CD4-positive, alpha-beta T cell treated with Interleukin-15 for 1 hour (primary cell): ENCODE results near the gene ANKRD30B.
"Not testable (repeated sequence)": the region's sequence is repeated elsewhere in the genome, so short reads cannot be mapped to it uniquely, and the experiment has no call there.

Experiments
- DNase-seq: peaks from one replicate; pipeline ENCODE4 v3.0.0-alpha.2; 2020

ANKRD30B gene

GRCh38 chr18:14747513-14748474, at the start of gene ANKRD30B:
TSS of gene ANKRD30B (plus strand) at chr18:14748172. CDS start at chr18:14748420, 248 bp downstream.
- no peak for DNase-seq

- not testable (repeated sequence) for DNase-seq
Measured at GRCh38 chr18:14701286-14702040, 46.5 kb upstream of the ANKRD30B start.

GRCh38 chr18:14709761-14710160, 38.2 kb upstream of the ANKRD30B start:
- not testable (repeated sequence) for DNase-seq

- DNase-seq = not testable (repeated sequence)
Measured at GRCh38 chr18:14721569-14721968, 26.4 kb upstream of the ANKRD30B start.

GRCh38 chr18:14739056-14739455, 8.9 kb upstream of the ANKRD30B start:
- not testable (repeated sequence) for DNase-seq

- DNase-seq = no peak
Measured at GRCh38 chr18:14746897-14747296, 1.1 kb upstream of the ANKRD30B start.

GRCh38 chr18:14748496-14748895, 524 bp downstream of the ANKRD30B start:
- no peak for DNase-seq

GRCh38 chr18:14763566-14763965, 15.6 kb downstream of the ANKRD30B start:
- not testable (repeated sequence) for DNase-seq

GRCh38 chr18:14767474-14767873, 19.5 kb downstream of the ANKRD30B start:
- DNase-seq = no peak

- DNase-seq = no peak
Measured at GRCh38 chr18:14768241-14768640, 20.3 kb downstream of the ANKRD30B start.

GRCh38 chr18:14769381-14769780, 21.4 kb downstream of the ANKRD30B start:
- DNase-seq = no peak

GRCh38 chr18:14776801-14777200, 28.8 kb downstream of the ANKRD30B start:
- DNase-seq = no peak

GRCh38 chr18:14781671-14782070, 33.7 kb downstream of the ANKRD30B start:
- no peak for DNase-seq

- no peak for DNase-seq
Measured at GRCh38 chr18:14784133-14784532, 36.2 kb downstream of the ANKRD30B start.

- DNase-seq = not testable (repeated sequence)
Measured at GRCh38 chr18:14796876-14797275, 48.9 kb downstream of the ANKRD30B start.

- DNase-seq = not testable (repeated sequence)
Measured at GRCh38 chr18:14797969-14798764, 50.2 kb downstream of the ANKRD30B start.

- not testable (repeated sequence) for DNase-seq
Measured at GRCh38 chr18:14811081-14811480, 63.1 kb downstream of the ANKRD30B start.

GRCh38 chr18:14826972-14827632, 79.1 kb downstream of the ANKRD30B start:
- DNase-seq = not testable (repeated sequence)

- not testable (repeated sequence) for DNase-seq
Measured at GRCh38 chr18:14841607-14842006, 93.6 kb downstream of the ANKRD30B start.

- not testable (repeated sequence) for DNase-seq
Measured at GRCh38 chr18:14851533-14851932, 103.6 kb downstream of the ANKRD30B start.

- DNase-seq = not testable (repeated sequence)
Measured at GRCh38 chr18:14855634-14856033, 107.7 kb downstream of the ANKRD30B start.

- not testable (repeated sequence) for DNase-seq
Measured at GRCh38 chr18:14856256-14856655, 108.3 kb downstream of the ANKRD30B start.
